Measurements from ENCODE around the gene OR13C9.

DNA sequence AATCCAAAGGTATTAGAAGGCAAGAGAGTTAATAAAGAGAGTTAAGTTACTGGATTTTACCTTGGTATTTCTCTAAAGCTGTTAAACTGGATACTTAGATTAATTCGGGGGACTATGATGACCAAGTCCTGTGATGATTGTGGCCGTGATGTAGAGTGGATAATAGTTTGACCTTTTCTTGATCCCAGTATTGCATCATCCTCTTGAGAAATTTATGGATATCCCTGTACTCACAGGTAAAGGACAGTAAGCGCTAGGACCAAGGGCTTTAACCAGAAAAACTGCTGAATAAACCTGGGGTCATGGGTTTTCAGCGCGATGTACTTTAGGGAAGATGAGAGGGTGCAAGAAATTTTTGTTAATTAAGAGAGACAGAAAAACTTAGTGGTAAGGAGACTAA is 40.7 kb downstream of the OR13C9 start:
- TF ChIP-seq POLR2A (IDR thresholded peaks at IDR 0.05; ENCODE audit: low read depth, low read length) (no peak), TAF1 (IDR thresholded peaks at IDR 0.05; ENCODE audit: borderline replicate concordance, low read depth, low read length) (no peak), POLR2AphosphoS5 (IDR thresholded peaks at IDR 0.05; ENCODE audit: low read depth, low read length) (no peak)

Measured in GM12892 (cell line).